OCI-LY1 (cell line): ENCODE data around the gene RAD51B.

Experiments
- H2AFZ ChIP-seq: fragments of 200-600 bp; sonication (generic), shearing (Covaris generic); 2 replicates; pipeline ENCODE4 v1.6.0; 2014; ENCODE audit warnings: antibody characterized with exemption, mild to moderate bottlenecking, low read length
- H3F3A ChIP-seq: fragments of 200-600 bp; sonication (generic), shearing (Covaris generic); 2 replicates; pipeline ENCODE4 v1.6.0; 2014; ENCODE audit warnings: mild to moderate bottlenecking, antibody characterized with exemption, low read length, moderate library complexity; ENCODE audit not compliant: insufficient read depth
- H3K27ac ChIP-seq: fragments of 200-600 bp; sonication (generic); 2 replicates; pipeline ENCODE4 v1.5.1; 2014; ENCODE audit warnings: low read length, mixed run types, mild to moderate bottlenecking, low read depth; ENCODE audit not compliant: poor library complexity, severe bottlenecking
- H3K27me3 ChIP-seq: fragments of 200-600 bp; sonication (generic); 2 replicates; pipeline ENCODE4 v1.6.0; 2014; ENCODE audit warnings: antibody characterized with exemption, mild to moderate bottlenecking, low read length, moderate library complexity; ENCODE audit not compliant: insufficient read depth
- H3K36me3 ChIP-seq: fragments of 200-600 bp; sonication (generic); 2 replicates; pipeline ENCODE4 v1.6.1; 2014; ENCODE audit warnings: mild to moderate bottlenecking, antibody characterized with exemption, low read length, moderate library complexity, mixed read lengths; ENCODE audit not compliant: insufficient read depth
- H3K4me1 ChIP-seq: fragments of 200-600 bp; sonication (generic); 2 replicates; pipeline ENCODE4 v1.5.1; 2014; ENCODE audit warnings: mild to moderate bottlenecking, low read length, moderate library complexity; ENCODE audit not compliant: insufficient read depth, severe bottlenecking
- H3K4me2 ChIP-seq: fragments of 200-600 bp; sonication (generic), shearing (Covaris generic); 2 replicates; pipeline ENCODE4 v1.6.1; 2014; ENCODE audit warnings: low read length
- H3K4me3 ChIP-seq: fragments of 200-600 bp; sonication (generic); 2 replicates; pipeline ENCODE4 v1.5.1; 2014; ENCODE audit warnings: low read length, low read depth, mild to moderate bottlenecking, mixed read lengths; ENCODE audit not compliant: poor library complexity, severe bottlenecking
- H3K79me2 ChIP-seq: fragments of 200-600 bp; shearing (Covaris generic); 2 replicates; pipeline ENCODE4 v1.6.1; 2016; ENCODE audit warnings: mixed run types, low read length, mixed read lengths; ENCODE audit not compliant: insufficient read depth
- H3K9ac ChIP-seq: fragments of 200-600 bp; sonication (generic), shearing (Covaris generic); 2 replicates; pipeline ENCODE4 v1.6.1; 2014; ENCODE audit warnings: mild to moderate bottlenecking, low read length, mixed read lengths
- H3K9me2 ChIP-seq: fragments of 200-600 bp; sonication (generic), shearing (Covaris generic); 2 replicates; pipeline ENCODE4 v1.6.1; 2014; ENCODE audit warnings: low read depth, mild to moderate bottlenecking, low read length, mixed read lengths
- H3K9me3 ChIP-seq: fragments of 200-600 bp; shearing (Covaris generic); 2 replicates; pipeline ENCODE4 v1.6.1; 2014; ENCODE audit warnings: low read length, mixed read lengths
- H4K20me1 ChIP-seq: fragments of 200-600 bp; sonication (generic), shearing (Covaris generic); 2 replicates; pipeline ENCODE4 v1.6.0; 2016; ENCODE audit warnings: mild to moderate bottlenecking, low read length; ENCODE audit not compliant: insufficient read depth
- EZH2 ChIP-seq: fragments of 200-600 bp; sonication (generic), shearing (Covaris generic); IDR thresholded peaks from 2 replicates; pipeline ENCODE4 v1.8.0; 2017; ENCODE audit warnings: borderline replicate concordance, mixed run types, mild to moderate bottlenecking, antibody characterized with exemption, low read length, moderate library complexity, mixed read lengths
- TF ChIP-seq, protein P1 (sequence below): fragments of 200-600 bp; sonication (generic), shearing (Covaris generic); IDR thresholded peaks from 2 replicates; pipeline ENCODE4 v1.5.1; 2017; ENCODE audit warnings: mild to moderate bottlenecking, antibody characterized with exemption, low read length, moderate library complexity, mixed read lengths

The RAD51B gene

DNA sequence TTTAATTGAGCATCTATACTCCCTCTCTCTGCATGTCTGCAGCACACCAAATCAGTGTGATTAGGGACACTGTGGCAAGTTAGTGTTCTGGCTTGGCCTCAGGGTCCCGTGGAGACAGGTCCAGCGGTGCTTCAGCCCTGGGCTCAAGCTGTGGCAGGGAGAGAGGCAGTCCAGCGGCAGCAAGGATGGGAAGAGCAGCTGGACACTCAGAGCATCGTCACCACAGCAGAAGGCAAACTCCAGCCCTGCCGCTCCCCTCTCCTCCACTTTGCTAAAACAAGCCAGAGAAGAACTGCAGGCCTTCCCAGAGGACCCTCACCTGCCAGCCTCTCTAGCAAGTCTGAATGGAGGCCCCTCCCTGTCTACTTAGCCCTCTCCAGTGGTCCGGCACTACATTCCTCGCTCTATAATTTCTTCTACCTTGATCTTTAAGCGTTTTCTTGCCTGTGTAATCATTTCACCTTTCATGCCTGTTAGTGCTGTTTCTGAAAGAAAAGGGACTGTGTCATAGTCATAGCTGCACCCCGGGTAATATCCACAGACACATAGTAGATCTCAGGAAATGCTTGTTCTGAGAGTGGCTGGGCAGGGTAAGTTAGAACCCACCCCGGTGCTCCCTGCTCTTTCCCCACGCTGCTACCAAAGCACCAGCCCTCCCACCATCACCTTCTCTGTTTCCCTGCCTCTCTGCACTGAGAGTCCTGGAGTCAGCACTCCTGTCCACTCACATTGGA, 951.1 kb downstream of the RAD51B start:
- Histone ChIP-seq H3K27me3 (peaks cover 4% of the 10 kb centered on the region), H3K9me3 (no peaks in the 10 kb centered on the region), H3K4me1 (no peaks in the 10 kb centered on the region), H3K4me3 (no peak overlapping the region), H3F3A (no peaks in the 10 kb centered on the region), H4K20me1 (no peaks in the 10 kb centered on the region), H3K4me2 (no peak overlapping the region), H3K9ac (no peak overlapping the region), H2AFZ (no peak overlapping the region), H3K79me2 (no peaks in the 10 kb centered on the region), H3K9me2 (no peaks in the 10 kb centered on the region), H3K36me3 (no peaks in the 10 kb centered on the region), H3K27ac (no peak overlapping the region)
- TF ChIP-seq EZH2: no peak
- TF ChIP-seq, protein P1, sequence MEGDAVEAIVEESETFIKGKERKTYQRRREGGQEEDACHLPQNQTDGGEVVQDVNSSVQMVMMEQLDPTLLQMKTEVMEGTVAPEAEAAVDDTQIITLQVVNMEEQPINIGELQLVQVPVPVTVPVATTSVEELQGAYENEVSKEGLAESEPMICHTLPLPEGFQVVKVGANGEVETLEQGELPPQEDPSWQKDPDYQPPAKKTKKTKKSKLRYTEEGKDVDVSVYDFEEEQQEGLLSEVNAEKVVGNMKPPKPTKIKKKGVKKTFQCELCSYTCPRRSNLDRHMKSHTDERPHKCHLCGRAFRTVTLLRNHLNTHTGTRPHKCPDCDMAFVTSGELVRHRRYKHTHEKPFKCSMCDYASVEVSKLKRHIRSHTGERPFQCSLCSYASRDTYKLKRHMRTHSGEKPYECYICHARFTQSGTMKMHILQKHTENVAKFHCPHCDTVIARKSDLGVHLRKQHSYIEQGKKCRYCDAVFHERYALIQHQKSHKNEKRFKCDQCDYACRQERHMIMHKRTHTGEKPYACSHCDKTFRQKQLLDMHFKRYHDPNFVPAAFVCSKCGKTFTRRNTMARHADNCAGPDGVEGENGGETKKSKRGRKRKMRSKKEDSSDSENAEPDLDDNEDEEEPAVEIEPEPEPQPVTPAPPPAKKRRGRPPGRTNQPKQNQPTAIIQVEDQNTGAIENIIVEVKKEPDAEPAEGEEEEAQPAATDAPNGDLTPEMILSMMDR: no peak

DNA sequence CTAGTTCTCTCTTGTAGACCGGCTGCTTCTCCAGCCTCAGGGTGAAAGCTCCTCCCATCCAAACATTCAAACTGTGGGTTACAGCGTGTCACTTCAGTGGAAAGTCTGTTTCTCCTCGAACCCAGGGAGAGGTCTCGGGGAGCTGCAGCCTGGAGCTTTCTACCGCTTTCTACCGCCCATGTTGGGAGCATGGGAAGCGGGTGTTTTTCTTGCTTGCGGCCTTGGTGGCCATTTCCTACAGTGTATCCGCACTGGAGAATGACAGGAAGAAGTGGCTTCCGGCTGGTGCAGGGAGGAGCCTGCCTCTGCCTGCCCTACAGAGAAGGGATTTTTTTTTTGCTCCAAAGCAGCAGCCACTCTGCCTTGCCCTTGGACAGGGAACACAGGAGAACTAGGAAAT, 952.1 kb downstream of the RAD51B start:
- H3K27me3 ChIP-seq: peaks cover 4% of the 10 kb centered on the region
- H3K9me3 ChIP-seq: no peaks in the 10 kb centered on the region
- TF ChIP-seq, protein P1: no peak
- TF ChIP-seq EZH2: no peak
- no peak overlapping the region for H2AFZ ChIP-seq
- no peaks in the 10 kb centered on the region for H3F3A ChIP-seq
- H4K20me1 ChIP-seq: no peaks in the 10 kb centered on the region
- no peaks in the 10 kb centered on the region for H3K36me3 ChIP-seq
- H3K79me2 ChIP-seq: no peaks in the 10 kb centered on the region
- no peak overlapping the region for H3K4me2 ChIP-seq
- no peak overlapping the region for H3K27ac ChIP-seq
- H3K9ac ChIP-seq: no peak overlapping the region
- no peaks in the 10 kb centered on the region for H3K9me2 ChIP-seq
- no peaks in the 10 kb centered on the region for H3K4me1 ChIP-seq
- no peak overlapping the region for H3K4me3 ChIP-seq

DNA sequence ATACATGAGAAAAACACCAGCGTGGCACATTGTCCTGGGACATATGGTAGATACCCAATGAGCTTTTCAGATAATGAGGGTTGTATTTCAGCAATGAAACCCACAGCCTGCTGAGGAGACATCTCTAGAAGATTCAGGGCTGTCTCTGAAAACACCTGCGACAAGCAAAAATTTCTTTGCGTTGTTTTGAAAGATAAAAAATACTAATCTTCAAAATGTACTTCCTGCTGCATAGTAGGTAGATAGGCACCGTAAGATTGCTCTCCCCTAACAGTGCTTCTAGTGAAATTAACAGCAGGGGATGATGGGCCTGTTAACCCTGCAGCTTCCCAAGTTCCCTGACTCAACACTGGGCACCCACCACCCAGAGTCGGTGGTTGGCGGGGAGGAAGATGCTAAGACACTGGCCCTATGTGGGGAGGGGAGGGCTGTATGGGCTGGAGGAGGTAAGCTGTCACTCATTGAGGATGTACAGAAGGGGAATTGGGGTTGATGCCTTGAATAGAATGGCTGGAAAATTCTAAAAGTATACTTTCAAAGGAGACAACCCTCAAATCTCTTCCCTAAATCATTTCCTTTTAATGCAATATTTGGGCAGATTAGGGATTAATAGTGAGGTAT, 953.3 kb downstream of the RAD51B start:
- H3K9me3 ChIP-seq: no peaks in the 10 kb centered on the region
- H4K20me1 ChIP-seq: no peaks in the 10 kb centered on the region
- no peaks in the 10 kb centered on the region for H3F3A ChIP-seq
- peaks cover 1% of the 10 kb centered on the region; the same call in 1 of the 2 replicates for H3K27me3 ChIP-seq
- no peaks in the 10 kb centered on the region for H3K9me2 ChIP-seq
- no peak overlapping the region for H3K4me2 ChIP-seq
- TF ChIP-seq, protein P1: no peak
- TF ChIP-seq EZH2: no peak
- H3K4me3 ChIP-seq: no peak overlapping the region
- H3K36me3 ChIP-seq: no peaks in the 10 kb centered on the region
- H3K79me2 ChIP-seq: no peaks in the 10 kb centered on the region
- H2AFZ ChIP-seq: no peak overlapping the region
- H3K4me1 ChIP-seq: no peaks in the 10 kb centered on the region
- H3K9ac ChIP-seq: no peak overlapping the region
- H3K27ac ChIP-seq: no peak overlapping the region
